MG63 (cell line): ENCODE measurements around the gene TMEM135. TPM values are rescaled to one million over a fixed set of nuclear protein-coding genes. Genes with fewer than 3 reads are reported as not detected.

ENCODE experiments used
- DNase-seq: peaks from one replicate; pipeline ENCODE4 v3.0.0-alpha.2; 2020
- H3K27me3 ChIP-seq: fragments of 250-450 bp; sonication (Bioruptor Pico); 2 replicates; pipeline ENCODE4 v1.5.1; 2020; ENCODE audit warnings: mild to moderate bottlenecking, moderate library complexity
- H3K36me3 ChIP-seq: fragments of 250-450 bp; sonication (Bioruptor Pico); 2 replicates; pipeline ENCODE4 v1.5.1; 2020; ENCODE audit warnings: mild to moderate bottlenecking, moderate library complexity
- H3K4me3 ChIP-seq: fragments of 250-450 bp; sonication (Bioruptor Pico); 2 replicates; pipeline ENCODE4 v1.5.1; 2020; ENCODE audit warnings: mild to moderate bottlenecking, moderate library complexity
- H3K9me3 ChIP-seq: fragments of 250-450 bp; sonication (Bioruptor Pico); 2 replicates; pipeline ENCODE4 v1.5.1; 2020; ENCODE audit warnings: mild to moderate bottlenecking, moderate library complexity
- total RNA-seq: library from RNA; depleted of rRNA; stranded (reverse); fragments of >200 nt; shearing (Covaris generic); gene quantifications from 2 replicates; pipeline ENCODE4 v1.2.3, GENCODE V29; 2014; ENCODE audit warnings: low replicate concordance

Gene TMEM135
- total RNA-seq, 1 experiment from 2014 or later = 7.3 TPM

- Histone ChIP-seq H3K27me3 (no peaks in the 10 kb centered on the region), H3K9me3 (no peaks in the 10 kb centered on the region), H3K36me3 (no peaks in the 10 kb centered on the region), H3K4me3 (no peak overlapping the region)
- no peak for DNase-seq
Measured at GRCh38 chr11:87315229-87315628, 277.5 kb downstream of the TMEM135 start.

GRCh38 chr11:87316491-87316890 is 278.8 kb downstream of the TMEM135 start:
- Histone ChIP-seq H3K27me3 (no peaks in the 10 kb centered on the region), H3K4me3 (no peak overlapping the region)
- no peak for DNase-seq

GRCh38 chr11:87317441-87317840 is 279.7 kb downstream of the TMEM135 start:
- Histone ChIP-seq H3K36me3 (peaks cover 2% of the 10 kb centered on the region; the same call in 1 of the 2 replicates), H3K4me3 (no peak overlapping the region), H3K9me3 (no peaks in the 10 kb centered on the region), H3K27me3 (no peaks in the 10 kb centered on the region)
- DNase-seq = no peak

More at GRCh38 chr11:87316491-87316890, 278.8 kb downstream of the TMEM135 start:
- no peaks in the 10 kb centered on the region for H3K9me3 ChIP-seq
- H3K36me3 ChIP-seq = peaks cover under 1% of the 10 kb centered on the region; the same call in 1 of the 2 replicates

- DNase-seq = no peak
- Histone ChIP-seq H3K4me3 (no peak overlapping the region), H3K36me3 (peaks cover 2% of the 10 kb centered on the region; the same call in 1 of the 2 replicates), H3K27me3 (no peaks in the 10 kb centered on the region), H3K9me3 (no peaks in the 10 kb centered on the region)
Measured at GRCh38 chr11:87320123-87320522, 282.4 kb downstream of the TMEM135 start.

- H3K27me3 ChIP-seq = no peaks in the 10 kb centered on the region
- no peak for DNase-seq
- no peaks in the 10 kb centered on the region for H3K9me3 ChIP-seq
- H3K4me3 ChIP-seq = no peak overlapping the region
- H3K36me3 ChIP-seq = peaks cover 2% of the 10 kb centered on the region; the same call in 1 of the 2 replicates
Measured at GRCh38 chr11:87322568-87322967, 284.8 kb downstream of the TMEM135 start.

- no peaks in the 10 kb centered on the region for H3K9me3 ChIP-seq
- H3K4me3 ChIP-seq = no peak overlapping the region
- H3K27me3 ChIP-seq = no peaks in the 10 kb centered on the region
- DNase-seq = no peak
- peaks cover 2% of the 10 kb centered on the region; the same call in 1 of the 2 replicates for H3K36me3 ChIP-seq
Measured at GRCh38 chr11:87323899-87324298, 286.2 kb downstream of the TMEM135 start.

GRCh38 chr11:87324817-87325489 is 287.2 kb downstream of the TMEM135 start:
- Histone ChIP-seq H3K9me3 (no peaks in the 10 kb centered on the region), H3K36me3 (peaks cover 2% of the 10 kb centered on the region; the same call in 1 of the 2 replicates), H3K4me3 (no peak overlapping the region), H3K27me3 (no peaks in the 10 kb centered on the region)
- DNase-seq = no peak

GRCh38 chr11:87325490-87325872 is 287.7 kb downstream of the TMEM135 start:
- Histone ChIP-seq H3K27me3 (no peaks in the 10 kb centered on the region), H3K4me3 (no peak overlapping the region), H3K36me3 (peaks cover 2% of the 10 kb centered on the region; the same call in 1 of the 2 replicates), H3K9me3 (no peaks in the 10 kb centered on the region)
- DNase-seq = no peak

GRCh38 chr11:87326594-87326993 is 288.9 kb downstream of the TMEM135 start:
- no peaks in the 10 kb centered on the region for H3K27me3 ChIP-seq
- DNase-seq = no peak
- no peaks in the 10 kb centered on the region for H3K9me3 ChIP-seq
- no peak overlapping the region for H3K4me3 ChIP-seq
- peaks cover under 1% of the 10 kb centered on the region; the same call in 1 of the 2 replicates for H3K36me3 ChIP-seq

- no peaks in the 10 kb centered on the region for H3K9me3 ChIP-seq
- no peak for DNase-seq
Measured at GRCh38 chr11:87329172-87329571, 291.4 kb downstream of the TMEM135 start.

GRCh38 chr11:87330187-87330601 is 292.5 kb downstream of the TMEM135 start:
- no peak for DNase-seq
- H3K4me3 ChIP-seq = no peak overlapping the region
- no peaks in the 10 kb centered on the region for H3K36me3 ChIP-seq
- no peaks in the 10 kb centered on the region; the same call in 1 of the 2 replicates for H3K9me3 ChIP-seq
- no peaks in the 10 kb centered on the region for H3K27me3 ChIP-seq

More at GRCh38 chr11:87329172-87329571, 291.4 kb downstream of the TMEM135 start:
- Histone ChIP-seq H3K4me3 (no peak overlapping the region), H3K27me3 (no peaks in the 10 kb centered on the region), H3K36me3 (no peaks in the 10 kb centered on the region)

GRCh38 chr11:87331273-87331672 is 293.5 kb downstream of the TMEM135 start:
- DNase-seq = no peak
- Histone ChIP-seq H3K27me3 (no peaks in the 10 kb centered on the region), H3K4me3 (no peak overlapping the region), H3K9me3 (no peaks in the 10 kb centered on the region; the same call in 1 of the 2 replicates), H3K36me3 (no peaks in the 10 kb centered on the region)

- DNase-seq = no peak
- peaks cover 14% of the 10 kb centered on the region for H3K9me3 ChIP-seq
- no peaks in the 10 kb centered on the region for H3K27me3 ChIP-seq
- no peak overlapping the region for H3K4me3 ChIP-seq
- no peaks in the 10 kb centered on the region for H3K36me3 ChIP-seq
Measured at GRCh38 chr11:87338046-87338639, 300.4 kb downstream of the TMEM135 start.

GRCh38 chr11:87339416-87339815 is 301.7 kb downstream of the TMEM135 start:
- DNase-seq = no peak
- no peaks in the 10 kb centered on the region for H3K27me3 ChIP-seq
- no peaks in the 10 kb centered on the region for H3K36me3 ChIP-seq
- peaks cover 14% of the 10 kb centered on the region for H3K9me3 ChIP-seq
- no peak overlapping the region for H3K4me3 ChIP-seq

- Histone ChIP-seq H3K9me3 (no peaks in the 10 kb centered on the region), H3K27me3 (no peaks in the 10 kb centered on the region), H3K4me3 (no peak overlapping the region), H3K36me3 (no peaks in the 10 kb centered on the region)
- DNase-seq = no peak
Measured at GRCh38 chr11:87347441-87347840, 309.7 kb downstream of the TMEM135 start.

GRCh38 chr11:87347854-87348253 is 310.1 kb downstream of the TMEM135 start:
- no peaks in the 10 kb centered on the region for H3K27me3 ChIP-seq
- no peaks in the 10 kb centered on the region for H3K36me3 ChIP-seq
- H3K4me3 ChIP-seq = no peak overlapping the region
- no peak for DNase-seq
- no peaks in the 10 kb centered on the region for H3K9me3 ChIP-seq

GRCh38 chr11:87351676-87352075 is 313.9 kb downstream of the TMEM135 start:
- no peak for DNase-seq
- Histone ChIP-seq H3K4me3 (no peak overlapping the region), H3K36me3 (no peaks in the 10 kb centered on the region), H3K27me3 (no peaks in the 10 kb centered on the region), H3K9me3 (no peaks in the 10 kb centered on the region)
